Keratinocyte (primary cell): Measurements from ENCODE around the gene CFAP43.

Experiments
- CTCF ChIP-seq, 3 experiments: IDR thresholded peaks in 1 of 3; conservative IDR thresholded peaks in 1 of 3; optimal IDR thresholded peaks in 1 of 3; 2 replicates in 2 of 3; 3 replicates in 1 of 3; pipeline versions ENCODE3 to v1.5.1; 2011; ENCODE audit warnings: low read length in 3 of 3, mild to moderate bottlenecking in 3 of 3, moderate library complexity in 2 of 3, control low read depth in 1 of 3, inconsistent platforms in 1 of 3; ENCODE audit not compliant: insufficient read depth in 2 of 3; ENCODE audit errors: extremely low read depth in 1 of 3
- EZH2 ChIP-seq: IDR thresholded peaks from one replicate; pipeline ENCODE4 v1.6.1; 2012; ENCODE audit warnings: inconsistent platforms, mild to moderate bottlenecking, low read length, moderate library complexity

- TF ChIP-seq CTCF (optimal IDR thresholded peaks at IDR 0.05 in 1 of 3, IDR thresholded peaks at IDR 0.05 in 1 of 3, conservative IDR thresholded peaks at IDR 0.05 in 1 of 3; ENCODE audit: extremely low read depth in 1 of 3, insufficient read depth in 2 of 3, low read length in 3 of 3), result no peak
- TF ChIP-seq EZH2, result no peak
Measured at GRCh38 chr10:104273899-104274575, 41.9 kb upstream of the CFAP43 start.
